PC-3 (cell line): ENCODE data around the gene AGFG1.
A peak's percentile ranks its signal among the peaks of the same experiment; 100 is the strongest.

Experiments
- CTCF ChIP-seq: fragments of 300-600 bp; sonication (generic); conservative IDR thresholded peaks from 2 replicates; pipeline ENCODE4 v1.5.1; 2017; ENCODE audit warnings: antibody characterized with exemption, low read depth, mild to moderate bottlenecking, low read length
- EZH2 ChIP-seq: fragments of 300-600 bp; sonication (generic); IDR thresholded peaks from one replicate; pipeline ENCODE4 v1.6.1; 2017; ENCODE audit warnings: antibody characterized with exemption, mild to moderate bottlenecking, low read length; ENCODE audit not compliant: unreplicated experiment
- EZH2phosphoT487 ChIP-seq: fragments of 300-600 bp; sonication (generic); IDR thresholded peaks from 2 replicates; pipeline ENCODE4 v1.6.1; 2018; ENCODE audit warnings: mild to moderate bottlenecking, antibody characterized with exemption, low read length, borderline replicate concordance

GRCh38 chr2:227578642-227579041 lies 106.7 kb downstream of the AGFG1 start:
- peak; percentile 31 for TF ChIP-seq CTCF
- no peak for TF ChIP-seq EZH2
- no peak for TF ChIP-seq EZH2phosphoT487
